ENCODE data around the gene HDAC4. TPM values are rescaled to one million over a fixed set of nuclear protein-coding genes. Genes with fewer than 3 reads are reported as not detected.

Gene HDAC4
- polyA plus RNA-seq, 10 donors, result 10.2 to 15.4 (median 11.9) TPM

- DNase-seq, result no peak
These were observed 91.2 kb downstream of the HDAC4 start for GRCh38 chr2:239309398-239310245.

GRCh38 chr2:239308661-239309397 is 92.0 kb downstream of the HDAC4 start:
- peak; percentile 80 to 93 (median 82) for DNase-seq

DNA sequence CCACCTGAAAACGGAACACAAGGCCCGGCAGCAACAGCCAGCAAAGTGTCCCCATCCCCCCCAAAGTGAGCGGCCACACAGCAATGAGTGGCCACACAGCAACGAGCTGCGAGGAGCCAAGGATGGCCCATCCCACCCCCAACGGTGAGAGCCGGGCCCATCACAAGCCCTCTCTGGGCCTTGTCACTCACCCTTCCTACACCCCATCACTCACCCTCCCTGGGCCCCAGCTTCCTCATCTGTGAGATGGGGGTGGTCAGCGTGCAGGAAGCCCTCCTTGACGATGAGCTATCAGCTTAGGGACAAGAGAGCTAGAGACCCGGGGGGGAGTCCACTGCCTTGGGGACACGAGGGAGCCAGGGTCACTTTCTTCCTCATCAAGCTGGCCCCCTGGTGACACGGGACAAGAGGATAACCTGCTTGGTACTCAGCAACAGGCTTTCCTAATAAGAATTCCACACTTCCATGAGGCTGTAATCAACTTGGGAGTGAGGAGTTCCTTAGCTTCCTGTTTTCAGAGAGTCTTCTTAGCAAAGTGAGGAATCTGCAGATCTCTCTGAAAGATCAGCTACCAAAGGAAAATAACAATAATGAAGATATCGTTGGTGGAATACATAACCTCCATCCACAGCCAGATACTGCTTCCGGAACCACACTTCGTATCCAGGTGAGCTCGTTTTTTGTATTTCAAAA is 92.8 kb downstream of the HDAC4 start:
- no peak for DNase-seq

GRCh38 chr2:239307221-239307569 is 93.6 kb downstream of the HDAC4 start:
- DNase-seq, result no peak

- DNase-seq, result no peak
These were observed 94.3 kb downstream of the HDAC4 start for GRCh38 chr2:239306274-239307220.

- no peak for DNase-seq
These were observed 95.0 kb downstream of the HDAC4 start for GRCh38 chr2:239305771-239306170.

GRCh38 chr2:239305222-239305575 is 95.6 kb downstream of the HDAC4 start:
- no peak for DNase-seq

GRCh38 chr2:239304533-239305221 is 96.1 kb downstream of the HDAC4 start:
- DNase-seq, result no peak

DNA sequence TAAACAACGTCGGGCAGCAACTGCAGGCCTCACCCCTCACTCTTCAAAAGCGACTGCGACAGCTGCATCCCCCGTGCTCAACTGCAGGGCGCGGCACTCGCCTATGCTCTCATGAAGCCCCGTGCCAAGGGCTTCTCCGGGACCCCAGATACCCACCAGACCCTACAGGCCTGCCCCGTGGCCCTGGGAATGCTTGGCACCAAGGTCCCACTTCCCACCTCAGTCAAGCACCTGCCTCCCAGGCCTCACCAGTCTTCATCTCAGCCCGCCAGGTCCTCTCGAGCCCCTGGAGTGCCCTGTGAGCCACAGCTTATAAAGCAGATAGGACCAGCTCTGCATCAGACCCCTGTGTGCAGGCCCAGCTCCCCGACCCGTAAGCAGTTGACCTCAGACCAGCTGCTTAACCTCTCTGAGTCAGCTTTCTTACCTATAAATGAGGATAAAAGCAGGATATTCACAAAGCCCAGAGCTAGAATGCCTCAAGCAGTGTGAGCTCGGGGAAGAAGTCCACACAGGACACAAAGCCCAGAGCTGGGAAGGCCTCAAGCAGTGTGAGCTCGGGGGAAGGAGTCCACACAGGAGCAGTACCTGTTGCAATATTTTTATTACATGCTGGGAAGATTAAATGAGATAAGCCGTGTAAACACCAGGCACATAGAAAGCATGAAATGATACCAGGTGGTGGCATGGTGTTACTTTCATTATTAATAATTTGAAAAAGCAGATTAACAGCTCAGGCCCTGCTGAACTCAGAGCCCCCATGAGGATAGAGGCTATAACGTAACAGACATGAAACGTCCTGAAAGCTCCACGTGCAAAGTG is 96.9 kb downstream of the HDAC4 start:
- DNase-seq, result peak in 2 of 3 donors; percentile 56 to 69

- no peak for DNase-seq
These were observed 97.8 kb downstream of the HDAC4 start for GRCh38 chr2:239302808-239303557.

DNA sequence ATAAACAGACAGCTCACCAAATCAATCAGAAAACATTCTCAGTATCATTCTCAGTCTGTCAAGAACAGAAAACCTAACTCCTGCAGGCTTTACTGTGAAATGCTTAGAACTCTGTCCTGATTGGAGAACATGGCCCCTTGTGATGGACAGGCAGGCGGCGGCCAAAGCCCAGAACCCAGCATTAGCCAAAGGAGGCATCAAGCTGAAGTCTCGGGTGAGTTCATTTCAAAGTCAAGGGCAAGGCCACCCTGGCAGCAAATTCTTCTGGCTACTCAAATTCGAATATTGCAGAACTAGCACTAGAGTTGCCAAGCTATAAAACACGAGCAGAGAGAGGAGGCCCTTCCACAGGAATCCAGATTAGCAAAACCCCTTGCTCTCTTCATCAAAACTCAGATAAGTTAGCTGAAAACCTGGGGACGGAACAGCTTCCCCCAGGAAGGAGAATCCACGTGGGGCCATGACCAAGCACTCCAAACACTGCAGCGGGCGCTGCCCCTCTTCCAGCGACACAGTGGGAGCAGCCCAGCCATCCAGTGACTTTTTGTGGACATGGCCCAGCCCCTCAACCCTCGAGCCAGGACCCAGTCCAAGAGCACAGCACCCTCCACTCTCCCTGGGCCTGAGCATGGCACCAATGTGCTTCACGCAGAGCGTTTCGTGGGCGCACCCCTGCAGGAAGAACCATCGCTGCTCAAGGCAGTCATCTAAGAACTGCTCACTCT is 98.6 kb downstream of the HDAC4 start:
- DNase-seq, result no peak

GRCh38 chr2:239300871-239301735 is 99.7 kb downstream of the HDAC4 start:
- no peak for DNase-seq

DNA sequence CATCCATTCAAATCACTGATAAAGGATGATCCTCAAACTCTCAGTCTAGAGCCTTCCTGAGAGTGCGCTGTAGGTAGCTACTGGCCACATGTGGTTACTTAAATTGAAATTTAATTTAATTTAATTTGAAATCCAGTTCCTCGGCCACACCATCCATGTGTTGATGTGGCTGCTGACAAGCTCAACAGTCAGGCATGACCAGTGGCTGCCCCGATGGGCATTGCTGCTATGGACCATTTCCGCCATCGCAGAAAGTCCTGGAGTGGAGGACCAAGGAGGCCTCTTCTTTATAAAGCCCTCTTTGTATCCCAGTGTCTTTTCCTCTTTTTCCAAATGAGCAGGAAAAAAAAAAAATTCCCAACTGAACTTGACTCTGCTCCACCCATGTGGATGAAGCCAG is 100.6 kb downstream of the HDAC4 start:
- DNase-seq, result no peak

GRCh38 chr2:239299218-239299939 is 101.4 kb downstream of the HDAC4 start:
- DNase-seq, result peak in 1 of 3 donors; percentile 54

DNA sequence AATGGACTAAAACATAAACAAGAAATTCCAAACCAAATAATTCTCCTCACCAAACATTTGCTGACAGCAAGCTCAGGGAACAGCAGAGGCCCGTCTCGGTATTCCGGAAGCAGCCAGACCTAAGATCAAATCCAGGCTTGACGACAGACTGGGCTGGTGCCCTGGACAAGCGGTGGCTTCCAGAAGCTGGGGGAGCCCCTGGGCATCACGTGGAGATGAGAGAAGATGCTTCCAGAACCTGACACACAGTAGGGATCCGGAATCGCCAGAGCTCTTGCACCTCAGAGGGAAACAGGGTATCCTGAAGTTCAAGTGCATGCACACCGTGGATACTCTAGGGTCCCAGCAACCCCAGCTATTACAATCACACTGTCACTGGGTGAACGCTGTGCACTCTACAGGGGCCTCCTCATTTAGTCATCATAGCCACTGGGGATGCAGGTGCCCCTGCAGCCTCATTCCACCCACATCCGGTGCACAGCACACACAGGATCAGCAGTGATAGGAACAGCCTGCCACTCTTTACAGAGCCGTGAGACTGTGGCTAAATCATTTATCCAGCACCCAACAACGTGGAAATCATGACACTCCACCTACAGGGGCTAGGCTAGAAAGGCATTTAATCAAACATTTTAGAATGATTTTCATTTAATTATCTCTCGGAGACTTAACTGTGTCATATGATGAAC is 102.6 kb downstream of the HDAC4 start:
- no peak for DNase-seq
